Esophagus muscularis mucosa (tissue), 4 donors: ENCODE measurements around the gene IRAK1. TPM values are rescaled to one million over a fixed set of nuclear protein-coding genes. Genes with fewer than 3 reads are reported as not detected.

Experiments
- DNase-seq: peaks from one replicate; pipeline ENCODE4 v3.0.0-alpha.2; 2017; ENCODE audit errors: extremely low spot score
- H3K27ac ChIP-seq, 4 donors: fragments of 200-600 bp; sonication (generic); replicated peaks in 1 of 4; 1 replicate in 3 of 4; 2 replicates in 1 of 4; pipeline ENCODE4 v1.5.1; 2016 to 2019; ENCODE audit warnings: mild to moderate bottlenecking in 1 of 4
- H3K27me3 ChIP-seq, 4 donors: fragments of 200-600 bp; sonication (generic); one replicate each; pipeline versions ENCODE4 v1.5.1 to v1.6.0; 2016 to 2019
- H3K36me3 ChIP-seq, 4 donors: fragments of 200-600 bp; sonication (generic); one replicate each; pipeline ENCODE4 v1.5.1; 2016 to 2019
- H3K4me1 ChIP-seq, 4 donors: fragments of 200-600 bp; sonication (generic); one replicate each; pipeline ENCODE4 v1.5.1; 2016 to 2019
- H3K4me3 ChIP-seq, 4 donors: fragments of 200-600 bp; sonication (generic); 1 replicate in 2 of 4; 2 replicates in 2 of 4; pipeline ENCODE4 v1.5.1; 2016 to 2019; ENCODE audit warnings: mild to moderate bottlenecking in 4 of 4, moderate library complexity in 1 of 4
- H3K9me3 ChIP-seq, 4 donors: fragments of 200-600 bp; sonication (generic); 1 replicate in 3 of 4; 2 replicates in 1 of 4; pipeline ENCODE4 v1.5.1; 2016 to 2019
- EP300 ChIP-seq: sonication (generic); formaldehyde crosslinking; IDR thresholded peaks from one replicate; pipeline ENCODE4 v1.6.1; 2017; ENCODE audit warnings: antibody characterized with exemption
- POLR2A ChIP-seq: fragments of 450-650 bp; IDR thresholded peaks from one replicate; pipeline ENCODE4 v1.6.1; 2017; ENCODE audit warnings: antibody characterized with exemption, moderate library complexity, mild to moderate bottlenecking, low read depth
- POLR2AphosphoS5 ChIP-seq, 2 donors: sonication (generic); formaldehyde crosslinking; IDR thresholded peaks; one replicate each; pipeline ENCODE4 v1.6.1; 2017; ENCODE audit warnings: antibody characterized with exemption in 2 of 2
- WGBS: methylation state at CpG from one replicate; pipeline ENCODE4 v1.1.5; 2018; 5-methylcytosine and 5-hydroxymethylcytosine counted together
- intact Hi-C: fragments of 100-400 bp; cut with DNase I; formaldehyde crosslinking; loops from one replicate; pipeline ENCODE4 v1.15.1; 2023
- total RNA-seq, 4 donors: library from RNA; depleted of rRNA; stranded (reverse); fragments of >200 nt; gene quantifications; one replicate each; pipeline versions ENCODE4 v1.1.0 to v1.2.1, GENCODE V29; 2016
- TF ChIP-seq, protein P1 (sequence below), 3 experiments: fragments of 200-600 bp in 2 of 3; fragments of 450-650 bp in 1 of 3; sonication (generic) in 2 of 3; IDR thresholded peaks; one replicate each; pipeline ENCODE4 v1.5.1; 2017 to 2019; ENCODE audit warnings: antibody characterized with exemption in 3 of 3, mild to moderate bottlenecking in 2 of 3, moderate library complexity in 1 of 3

The IRAK1 gene
- total RNA-seq, 4 donors from 2014 or later = 50.5 to 74.9 (median 67.6) TPM

DNA sequence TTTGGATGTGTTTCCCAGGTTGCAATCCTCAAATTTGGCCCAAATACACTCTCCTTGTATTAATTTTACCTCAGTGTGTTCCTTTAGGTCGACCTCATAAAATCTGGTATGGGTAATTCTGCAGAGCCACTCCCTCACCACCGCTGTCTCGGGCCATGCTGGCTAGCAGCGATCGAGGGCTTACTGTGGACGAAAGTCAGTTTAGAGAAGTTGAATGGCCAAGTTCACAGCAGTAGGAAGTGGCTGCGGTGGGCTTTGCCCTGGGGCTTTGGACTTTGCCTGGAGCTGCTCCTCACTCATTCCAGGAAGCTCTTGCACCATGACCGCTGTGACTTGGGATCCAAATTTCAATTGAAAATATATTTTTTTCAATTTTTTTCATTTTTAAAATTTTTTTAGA lies 27.5 kb downstream of the IRAK1 start:
- Histone ChIP-seq H3K27me3 (peaks cover 0 to 6% (median 0%) of the 10 kb centered on the region in 4 donors), H3K4me1 (no peaks in the 10 kb centered on the region), H3K4me3 (no peak overlapping the region), H3K9me3 (no peaks in the 10 kb centered on the region), H3K27ac (no peak overlapping the region), H3K36me3 (no peaks in the 10 kb centered on the region)
- DNase-seq = no peak
- TF ChIP-seq, protein P1, sequence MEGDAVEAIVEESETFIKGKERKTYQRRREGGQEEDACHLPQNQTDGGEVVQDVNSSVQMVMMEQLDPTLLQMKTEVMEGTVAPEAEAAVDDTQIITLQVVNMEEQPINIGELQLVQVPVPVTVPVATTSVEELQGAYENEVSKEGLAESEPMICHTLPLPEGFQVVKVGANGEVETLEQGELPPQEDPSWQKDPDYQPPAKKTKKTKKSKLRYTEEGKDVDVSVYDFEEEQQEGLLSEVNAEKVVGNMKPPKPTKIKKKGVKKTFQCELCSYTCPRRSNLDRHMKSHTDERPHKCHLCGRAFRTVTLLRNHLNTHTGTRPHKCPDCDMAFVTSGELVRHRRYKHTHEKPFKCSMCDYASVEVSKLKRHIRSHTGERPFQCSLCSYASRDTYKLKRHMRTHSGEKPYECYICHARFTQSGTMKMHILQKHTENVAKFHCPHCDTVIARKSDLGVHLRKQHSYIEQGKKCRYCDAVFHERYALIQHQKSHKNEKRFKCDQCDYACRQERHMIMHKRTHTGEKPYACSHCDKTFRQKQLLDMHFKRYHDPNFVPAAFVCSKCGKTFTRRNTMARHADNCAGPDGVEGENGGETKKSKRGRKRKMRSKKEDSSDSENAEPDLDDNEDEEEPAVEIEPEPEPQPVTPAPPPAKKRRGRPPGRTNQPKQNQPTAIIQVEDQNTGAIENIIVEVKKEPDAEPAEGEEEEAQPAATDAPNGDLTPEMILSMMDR (IDR thresholded peaks at IDR 0.05) = no peak
- no peak for TF ChIP-seq POLR2AphosphoS5 (IDR thresholded peaks at IDR 0.05)
- no peak for TF ChIP-seq EP300
- TF ChIP-seq POLR2A = no peak
- WGBS = 86% methylated on average over 8 of the region's 8 CpGs
- intact Hi-C loops = no loop called here

- TF ChIP-seq, protein P1 (IDR thresholded peaks at IDR 0.05) = no peak
- no peak for TF ChIP-seq EP300
- no peak for TF ChIP-seq POLR2A
- TF ChIP-seq POLR2AphosphoS5 (IDR thresholded peaks at IDR 0.05) = no peak
- no peaks in the 10 kb centered on the region for H3K36me3 ChIP-seq
- H3K9me3 ChIP-seq = no peaks in the 10 kb centered on the region
- no peak overlapping the region for H3K27ac ChIP-seq
- no peaks in the 10 kb centered on the region for H3K4me1 ChIP-seq
- intact Hi-C loops = no loop called here
- no peak for DNase-seq
- peaks cover 0 to 5% (median 0%) of the 10 kb centered on the region in 4 donors for H3K27me3 ChIP-seq
- WGBS = 90% methylated on average over 3 of the region's 3 CpGs
- H3K4me3 ChIP-seq = no peak overlapping the region
Measured at GRCh38 chrX:153991013-153991580, 28.6 kb downstream of the IRAK1 start.

GRCh38 chrX:153989973-153990655 lies 29.6 kb downstream of the IRAK1 start:
- DNase-seq = no peak
- intact Hi-C loops = no loop called here
- Histone ChIP-seq H3K9me3 (no peaks in the 10 kb centered on the region), H3K4me3 (no peak overlapping the region), H3K4me1 (peaks cover 2 to 5% (median 3%) of the 10 kb centered on the region in 4 donors), H3K27me3 (no peaks in the 10 kb centered on the region), H3K36me3 (no peaks in the 10 kb centered on the region), H3K27ac (no peak overlapping the region)
- 93% methylated on average over 14 of the region's 14 CpGs for WGBS
- no peak for TF ChIP-seq POLR2AphosphoS5 (IDR thresholded peaks at IDR 0.05)

DNA sequence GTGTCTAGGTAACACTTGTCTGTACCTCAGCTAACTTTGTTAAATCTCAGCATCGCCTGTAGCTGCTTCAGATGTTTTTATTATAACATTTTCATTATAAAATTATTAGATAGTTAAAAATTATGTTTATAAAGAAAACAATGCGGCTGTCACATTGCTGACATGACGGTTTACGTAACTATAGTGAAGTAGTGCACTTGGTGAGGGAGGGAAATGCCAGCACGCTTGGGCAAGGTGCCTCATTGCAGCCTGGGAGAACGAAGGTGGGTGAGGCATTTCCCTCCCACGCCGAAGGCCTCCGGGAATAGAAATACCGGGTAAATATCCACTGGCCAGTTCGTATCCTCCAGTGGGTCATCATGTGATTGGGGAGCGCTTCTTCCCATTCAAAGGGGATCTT lies 31.2 kb downstream of the IRAK1 start:
- Histone ChIP-seq H3K9me3 (no peaks in the 10 kb centered on the region), H3K4me3 (no peak overlapping the region), H3K27ac (no peak overlapping the region), H3K4me1 (peaks cover 4 to 10% (median 8%) of the 10 kb centered on the region in 4 donors), H3K27me3 (no peaks in the 10 kb centered on the region), H3K36me3 (no peaks in the 10 kb centered on the region)
- intact Hi-C loops = no loop called here
- WGBS = 83% methylated on average over 12 of the region's 12 CpGs
- TF ChIP-seq POLR2AphosphoS5 (IDR thresholded peaks at IDR 0.05) (no peak), EP300 (no peak), POLR2A (no peak)
- TF ChIP-seq, protein P1 (IDR thresholded peaks at IDR 0.05) = no peak
- no peak for DNase-seq

- H3K36me3 ChIP-seq = peaks cover 0 to 3% (median 2%) of the 10 kb centered on the region in 4 donors
- no peak overlapping the region for H3K4me3 ChIP-seq
- DNase-seq = no peak
- no peaks in the 10 kb centered on the region for H3K27me3 ChIP-seq
- H3K9me3 ChIP-seq = no peaks in the 10 kb centered on the region
- peaks cover 4 to 10% (median 8%) of the 10 kb centered on the region in 4 donors for H3K4me1 ChIP-seq
- peak overlapping the region in 2 of 4 donors; percentile 75 for H3K27ac ChIP-seq
- 82% methylated on average over 19 of the region's 20 CpGs for WGBS
- intact Hi-C loops = no loop called here
- TF ChIP-seq POLR2A (no peak), POLR2AphosphoS5 (IDR thresholded peaks at IDR 0.05) (no peak), EP300 (no peak)
- TF ChIP-seq, protein P1 (IDR thresholded peaks at IDR 0.05) = no peak
Measured at GRCh38 chrX:153984351-153985178, 35.1 kb downstream of the IRAK1 start.
